Measurements from ENCODE around the gene NDFIP2.

NDFIP2 gene

DNA sequence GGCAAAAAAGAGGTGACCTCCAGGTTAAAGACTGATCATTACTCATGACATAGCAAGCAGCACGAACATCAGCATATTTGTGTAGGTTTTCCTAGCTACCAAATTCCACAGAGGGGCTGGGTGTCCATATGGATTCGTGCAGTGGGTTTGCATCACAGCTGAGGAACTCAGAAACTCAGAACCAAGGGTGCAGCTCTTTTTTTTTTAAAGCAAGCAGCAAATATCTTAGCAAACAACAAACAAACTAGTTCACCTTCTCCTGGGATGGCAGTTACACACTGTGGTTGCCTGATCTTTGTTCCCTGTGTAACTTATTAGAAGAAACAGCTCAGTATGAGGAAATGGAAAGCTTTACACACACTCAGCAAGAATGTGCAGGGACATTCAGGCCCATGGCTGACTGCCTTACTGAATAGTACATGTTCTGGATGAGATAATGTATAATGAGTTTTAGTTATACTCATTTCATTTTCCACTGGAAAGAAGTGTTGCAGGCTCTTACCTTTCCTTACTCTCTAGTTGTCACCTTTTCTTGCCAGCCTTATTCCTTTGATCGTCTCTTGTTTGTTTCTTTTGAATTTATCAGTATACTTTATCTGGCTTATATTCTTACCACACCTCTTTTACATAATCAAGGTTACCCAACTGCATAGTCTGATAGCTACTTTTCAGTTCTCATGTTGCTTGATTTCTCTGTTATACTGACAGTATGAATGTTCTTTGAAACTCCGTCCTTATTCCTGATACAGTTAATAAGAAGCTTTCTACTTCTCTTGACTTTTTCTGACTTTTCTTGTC is 4.3 kb downstream of the NDFIP2 start:
- H3K36me3 ChIP-seq (replicated peaks in 1 of 2; ENCODE audit: control insufficient read depth in 2 of 2, insufficient read depth in 2 of 2, low read length in 2 of 2) = no peaks in the 10 kb centered on the region
- no CpG with 5 or more reads among the region's 4 CpGs for WGBS, 2 donors (ENCODE audit: extremely low coverage in 2 of 2, insufficient read length in 2 of 2, insufficient replicate concordance in 1 of 2)
- no peak overlapping the region for H2AK5ac ChIP-seq (ENCODE audit: low read depth, low read length)

DNA sequence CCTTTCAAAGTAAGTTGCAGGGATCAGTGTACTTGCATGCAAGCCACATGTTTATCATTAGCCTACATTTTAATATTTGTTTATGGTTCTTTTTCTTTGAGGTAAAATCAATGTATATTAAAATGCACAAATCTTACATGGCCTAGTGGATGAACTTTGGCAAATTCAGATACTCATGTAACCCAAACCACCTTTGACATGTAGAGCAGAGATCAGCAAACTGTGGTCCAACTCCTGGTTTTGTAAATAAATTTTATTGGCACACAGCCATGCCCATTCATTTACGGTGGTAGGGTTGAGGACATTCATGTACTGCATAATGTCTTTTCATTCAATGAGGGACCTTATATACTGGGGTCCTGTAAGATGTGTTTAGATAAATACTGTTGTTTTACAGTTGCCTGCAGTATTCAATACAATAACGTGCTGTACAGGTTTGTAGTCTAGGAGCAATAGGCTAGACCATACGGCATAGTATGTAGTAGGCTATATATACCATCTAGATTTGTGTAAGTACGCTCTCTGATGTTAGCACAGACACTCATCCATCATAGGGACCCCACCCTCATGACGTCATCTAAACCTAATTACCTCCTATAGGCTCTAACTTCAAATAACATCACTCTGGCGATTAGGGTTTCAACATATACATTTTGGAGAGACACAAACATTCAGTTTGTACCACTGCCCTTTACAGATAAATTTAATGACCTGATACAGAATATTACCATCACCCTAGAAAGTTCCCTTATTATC is 5.7 kb downstream of the NDFIP2 start:
- no peak overlapping the region for H2BK120ac ChIP-seq (ENCODE audit: low read depth, low read length)
- peaks cover 2% of the 10 kb centered on the region for H3K79me1 ChIP-seq (ENCODE audit: low read depth, low read length)
- no peak overlapping the region for H2BK15ac ChIP-seq (ENCODE audit: low read length)
- DNase-seq (ENCODE audit: low spot score) = no peak
- no peak overlapping the region for H2BK5ac ChIP-seq (ENCODE audit: low read length)
- no peak overlapping the region for H3K18ac ChIP-seq (ENCODE audit: low read length)
- no peak overlapping the region for H2BK12ac ChIP-seq (ENCODE audit: low read length)
- no peak overlapping the region for H2AK5ac ChIP-seq (ENCODE audit: low read depth, low read length)
- H3K9me3 ChIP-seq (replicated peaks in 1 of 2; ENCODE audit: control insufficient read depth in 2 of 2, insufficient read depth in 1 of 2, low read depth in 1 of 2, low read length in 2 of 2) = peaks cover 0 to 4% of the 10 kb centered on the region in 2 donors
- no peak overlapping the region for H3K23ac ChIP-seq (ENCODE audit: low read depth, low read length, poor library complexity)
- no peak overlapping the region for H3K4ac ChIP-seq (ENCODE audit: low read length)
- no CpG with 5 or more reads among the region's 6 CpGs for WGBS, 2 donors (ENCODE audit: extremely low coverage in 2 of 2, insufficient read length in 2 of 2, insufficient replicate concordance in 1 of 2)
- no peak overlapping the region for H3K4me3 ChIP-seq (ENCODE audit: low read length in 2 of 2)
- no peak overlapping the region for H3K14ac ChIP-seq (ENCODE audit: low read length)
- H3K27me3 ChIP-seq (ENCODE audit: control insufficient read depth in 3 of 3, insufficient read depth in 3 of 3, low read depth in 1 of 3, low read length in 3 of 3) = no peaks in the 10 kb centered on the region
- no peaks in the 10 kb centered on the region for H3K36me3 ChIP-seq (replicated peaks in 1 of 2; ENCODE audit: control insufficient read depth in 2 of 2, insufficient read depth in 2 of 2, low read length in 2 of 2)
- peaks cover 1 to 2% of the 10 kb centered on the region in 2 donors for H3K4me1 ChIP-seq (ENCODE audit: control insufficient read depth in 2 of 2, insufficient read depth in 1 of 2, low read depth in 1 of 2, low read length in 2 of 2)
- no peak overlapping the region for H3K9ac ChIP-seq (ENCODE audit: low read depth, low read length, poor library complexity)
- no peak overlapping the region for H3K4me2 ChIP-seq (ENCODE audit: insufficient read depth, low read length, poor library complexity, severe bottlenecking)
- no peak overlapping the region for H2AFZ ChIP-seq (ENCODE audit: low read length)
- no peak overlapping the region for H4K8ac ChIP-seq (ENCODE audit: low read depth, low read length)
- no peak overlapping the region for H3K27ac ChIP-seq (replicated peaks; ENCODE audit: low read length)
- no peak overlapping the region for H4K91ac ChIP-seq (ENCODE audit: low read depth, low read length, poor library complexity)

More for the DNA sequence above, 4.3 kb downstream of the NDFIP2 start:
- no peak for DNase-seq (ENCODE audit: low spot score)
- no peak overlapping the region for H3K23ac ChIP-seq (ENCODE audit: low read depth, low read length, poor library complexity)
- no peak overlapping the region for H2BK12ac ChIP-seq (ENCODE audit: low read length)
- no peak overlapping the region for H3K9ac ChIP-seq (ENCODE audit: low read depth, low read length, poor library complexity)
- no peak overlapping the region for H4K8ac ChIP-seq (ENCODE audit: low read depth, low read length)
- H2BK5ac ChIP-seq (ENCODE audit: low read length) = no peak overlapping the region
- peaks cover 3% of the 10 kb centered on the region for H3K79me1 ChIP-seq (ENCODE audit: low read depth, low read length)
- no peak overlapping the region for H3K4me3 ChIP-seq (ENCODE audit: low read length in 2 of 2)
- H3K27ac ChIP-seq (replicated peaks; ENCODE audit: low read length) = no peak overlapping the region
- no peak overlapping the region for H4K91ac ChIP-seq (ENCODE audit: low read depth, low read length, poor library complexity)
- no peak overlapping the region for H3K14ac ChIP-seq (ENCODE audit: low read length)
- H2BK15ac ChIP-seq (ENCODE audit: low read length) = no peak overlapping the region
- H3K4ac ChIP-seq (ENCODE audit: low read length) = no peak overlapping the region
- H3K27me3 ChIP-seq (ENCODE audit: control insufficient read depth in 3 of 3, insufficient read depth in 3 of 3, low read depth in 1 of 3, low read length in 3 of 3) = peaks cover 0 to 2% (median 0%) of the 10 kb centered on the region in 3 experiments
- H3K4me1 ChIP-seq (ENCODE audit: control insufficient read depth in 2 of 2, insufficient read depth in 1 of 2, low read depth in 1 of 2, low read length in 2 of 2) = peaks cover 1 to 2% of the 10 kb centered on the region in 2 donors
- no peak overlapping the region for H3K4me2 ChIP-seq (ENCODE audit: insufficient read depth, low read length, poor library complexity, severe bottlenecking)
- no peak overlapping the region for H2AFZ ChIP-seq (ENCODE audit: low read length)
- H3K18ac ChIP-seq (ENCODE audit: low read length) = no peak overlapping the region
- H3K9me3 ChIP-seq (replicated peaks in 1 of 2; ENCODE audit: control insufficient read depth in 2 of 2, insufficient read depth in 1 of 2, low read depth in 1 of 2, low read length in 2 of 2) = peaks cover 0 to 4% of the 10 kb centered on the region in 2 donors
- no peak overlapping the region for H2BK120ac ChIP-seq (ENCODE audit: low read depth, low read length)

GRCh38 chr13:79490326-79490725 is 9.4 kb downstream of the NDFIP2 start:
- no peak overlapping the region for H2BK120ac ChIP-seq (ENCODE audit: low read depth, low read length)
- H3K4ac ChIP-seq (ENCODE audit: low read length) = no peak overlapping the region
- H3K27me3 ChIP-seq (ENCODE audit: control insufficient read depth in 3 of 3, insufficient read depth in 3 of 3, low read depth in 1 of 3, low read length in 3 of 3) = no peaks in the 10 kb centered on the region
- H3K9me3 ChIP-seq (replicated peaks in 1 of 2; ENCODE audit: control insufficient read depth in 2 of 2, insufficient read depth in 1 of 2, low read depth in 1 of 2, low read length in 2 of 2) = peaks cover 0 to 4% of the 10 kb centered on the region in 2 donors
- H4K8ac ChIP-seq (ENCODE audit: low read depth, low read length) = no peak overlapping the region
- no peak overlapping the region for H2AFZ ChIP-seq (ENCODE audit: low read length)
- no peak overlapping the region for H2BK12ac ChIP-seq (ENCODE audit: low read length)
- WGBS, 2 donors (ENCODE audit: extremely low coverage in 2 of 2, insufficient read length in 2 of 2, insufficient replicate concordance in 1 of 2) = no CpG with 5 or more reads among the region's 1 CpG
- H3K4me1 ChIP-seq (ENCODE audit: control insufficient read depth in 2 of 2, insufficient read depth in 1 of 2, low read depth in 1 of 2, low read length in 2 of 2) = peaks cover 0 to 3% of the 10 kb centered on the region in 2 donors
- no peaks in the 10 kb centered on the region for H3K79me1 ChIP-seq (ENCODE audit: low read depth, low read length)
- no peak overlapping the region for H3K14ac ChIP-seq (ENCODE audit: low read length)
- DNase-seq (ENCODE audit: low spot score) = no peak
- H2BK5ac ChIP-seq (ENCODE audit: low read length) = no peak overlapping the region
- no peaks in the 10 kb centered on the region for H3K36me3 ChIP-seq (replicated peaks in 1 of 2; ENCODE audit: control insufficient read depth in 2 of 2, insufficient read depth in 2 of 2, low read length in 2 of 2)
- H2BK15ac ChIP-seq (ENCODE audit: low read length) = no peak overlapping the region
- no peak overlapping the region for H3K27ac ChIP-seq (replicated peaks; ENCODE audit: low read length)
- no peak overlapping the region for H3K18ac ChIP-seq (ENCODE audit: low read length)
- H3K9ac ChIP-seq (ENCODE audit: low read depth, low read length, poor library complexity) = no peak overlapping the region
- no peak overlapping the region for H3K4me3 ChIP-seq (ENCODE audit: low read length in 2 of 2)
- no peak overlapping the region for H3K4me2 ChIP-seq (ENCODE audit: insufficient read depth, low read length, poor library complexity, severe bottlenecking)
- H4K91ac ChIP-seq (ENCODE audit: low read depth, low read length, poor library complexity) = no peak overlapping the region
- no peak overlapping the region for H2AK5ac ChIP-seq (ENCODE audit: low read depth, low read length)
- no peak overlapping the region for H3K23ac ChIP-seq (ENCODE audit: low read depth, low read length, poor library complexity)

DNA sequence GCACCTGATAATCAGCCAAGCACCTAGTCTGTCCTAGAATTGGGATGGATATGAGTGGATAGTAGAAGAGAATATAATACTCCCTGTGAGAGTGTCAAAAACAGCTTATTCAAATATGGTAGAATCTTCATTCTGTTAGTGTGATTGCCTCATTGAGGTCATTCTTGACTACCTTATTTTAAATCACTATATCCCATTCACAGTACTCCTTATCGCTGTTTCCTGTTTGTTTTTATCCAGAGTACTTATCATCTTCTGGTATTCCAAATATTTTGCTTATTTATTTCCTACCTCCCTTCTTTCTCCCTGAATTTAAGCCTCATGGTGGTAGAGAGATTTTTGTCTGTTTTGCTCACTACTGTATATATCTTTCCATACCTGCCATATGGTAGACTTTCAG is 9.9 kb downstream of the NDFIP2 start:
- Histone ChIP-seq H3K4me1 (ENCODE audit: control insufficient read depth in 2 of 2, insufficient read depth in 1 of 2, low read depth in 1 of 2, low read length in 2 of 2) (peaks cover 0 to 3% of the 10 kb centered on the region in 2 donors), H2BK5ac (ENCODE audit: low read length) (no peak overlapping the region), H2BK120ac (ENCODE audit: low read depth, low read length) (no peak overlapping the region), H3K27me3 (ENCODE audit: control insufficient read depth in 3 of 3, insufficient read depth in 3 of 3, low read depth in 1 of 3, low read length in 3 of 3) (no peaks in the 10 kb centered on the region), H3K27ac (replicated peaks; ENCODE audit: low read length) (no peak overlapping the region), H3K79me1 (ENCODE audit: low read depth, low read length) (no peaks in the 10 kb centered on the region), H4K8ac (ENCODE audit: low read depth, low read length) (no peak overlapping the region), H3K4me2 (ENCODE audit: insufficient read depth, low read length, poor library complexity, severe bottlenecking) (no peak overlapping the region), H2AK5ac (ENCODE audit: low read depth, low read length) (no peak overlapping the region), H4K91ac (ENCODE audit: low read depth, low read length, poor library complexity) (no peak overlapping the region), H3K36me3 (replicated peaks in 1 of 2; ENCODE audit: control insufficient read depth in 2 of 2, insufficient read depth in 2 of 2, low read length in 2 of 2) (no peaks in the 10 kb centered on the region), H2AFZ (ENCODE audit: low read length) (no peak overlapping the region), H3K14ac (ENCODE audit: low read length) (no peak overlapping the region), H3K23ac (ENCODE audit: low read depth, low read length, poor library complexity) (no peak overlapping the region), H3K9ac (ENCODE audit: low read depth, low read length, poor library complexity) (no peak overlapping the region), H3K9me3 (replicated peaks in 1 of 2; ENCODE audit: control insufficient read depth in 2 of 2, insufficient read depth in 1 of 2, low read depth in 1 of 2, low read length in 2 of 2) (peaks cover 0 to 4% of the 10 kb centered on the region in 2 donors), H2BK12ac (ENCODE audit: low read length) (no peak overlapping the region), H3K18ac (ENCODE audit: low read length) (no peak overlapping the region), H3K4me3 (ENCODE audit: low read length in 2 of 2) (no peak overlapping the region), H3K4ac (ENCODE audit: low read length) (no peak overlapping the region), H2BK15ac (ENCODE audit: low read length) (no peak overlapping the region)
- no CpG with 5 or more reads among the region's 1 CpG for WGBS, 2 donors (ENCODE audit: extremely low coverage in 2 of 2, insufficient read length in 2 of 2, insufficient replicate concordance in 1 of 2)
- DNase-seq (ENCODE audit: low spot score) = no peak
